HG02642 (cell line): ENCODE data around the gene CCDC137.
"Not testable (repeated sequence)": the region's sequence is repeated elsewhere in the genome, so short reads cannot be mapped to it uniquely, and the experiment has no call there.

Experiments
- ATAC-seq: cut with Tn5 transposase; IDR thresholded peaks from one replicate; pipeline ENCODE4 v1.9.1; 2021; ENCODE audit warnings: mild to moderate bottlenecking; ENCODE audit not compliant: unreplicated experiment, poor library complexity

Gene CCDC137

DNA sequence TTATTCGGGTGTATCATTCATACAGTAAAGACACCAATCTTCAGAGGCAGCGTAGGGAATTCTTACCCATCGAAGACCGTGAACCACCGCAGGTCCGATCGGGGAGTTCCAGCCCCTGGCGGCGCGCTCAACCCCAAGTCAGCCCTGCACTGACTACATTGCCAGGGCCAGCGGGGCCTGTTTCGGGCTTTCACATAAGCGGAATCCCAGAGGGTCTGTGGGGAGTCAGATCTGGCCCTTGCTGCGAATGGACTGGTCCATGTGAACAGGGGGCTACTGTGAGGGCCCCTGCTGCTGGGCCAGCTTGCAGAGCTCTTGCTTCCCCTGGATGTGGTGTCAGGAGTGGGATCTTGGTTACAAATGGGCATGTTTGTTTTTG, 17.8 kb upstream of the CCDC137 start:
- no peak for ATAC-seq

DNA sequence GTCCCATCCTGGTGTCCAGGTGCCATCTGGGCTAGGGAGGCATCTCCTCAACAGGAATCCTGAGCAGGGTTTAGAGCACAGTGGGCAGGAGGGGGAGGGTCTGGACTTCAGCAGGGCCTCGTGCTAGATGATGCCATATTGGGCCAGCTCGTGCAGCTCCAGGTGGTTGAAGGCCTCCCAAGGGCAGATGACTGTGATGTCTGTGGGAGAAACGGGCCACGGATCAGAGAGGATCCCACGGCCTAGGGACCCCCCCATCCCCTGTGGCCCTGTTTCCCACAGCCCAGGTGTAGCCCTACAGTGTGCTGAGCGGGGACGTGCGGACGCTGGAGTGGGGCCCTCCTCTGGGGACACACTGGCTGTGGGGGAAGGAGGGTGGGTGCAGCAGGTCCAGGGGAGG, 15.6 kb upstream of the CCDC137 start:
- no peak for ATAC-seq

DNA sequence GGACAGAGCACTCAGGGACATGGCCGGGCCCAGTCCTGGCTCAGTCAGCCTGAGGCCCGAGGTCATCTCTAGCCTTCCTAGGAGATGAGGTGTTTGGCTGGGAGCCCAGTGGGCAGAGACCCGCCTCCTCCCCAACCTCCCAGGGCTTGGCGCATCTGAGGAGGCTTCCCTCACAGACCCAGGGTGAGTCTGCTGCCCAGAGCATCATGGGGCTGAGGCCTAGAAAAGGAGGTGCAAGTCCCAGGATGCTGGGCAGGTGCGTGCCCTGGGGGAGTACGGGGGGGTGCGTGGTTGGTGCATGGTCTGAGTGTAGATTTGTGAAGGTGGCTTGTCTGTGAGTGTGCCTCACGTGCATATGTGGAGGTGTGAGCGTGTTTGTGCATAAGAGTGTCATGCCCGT, 14.8 kb upstream of the CCDC137 start:
- ATAC-seq, result no peak

DNA sequence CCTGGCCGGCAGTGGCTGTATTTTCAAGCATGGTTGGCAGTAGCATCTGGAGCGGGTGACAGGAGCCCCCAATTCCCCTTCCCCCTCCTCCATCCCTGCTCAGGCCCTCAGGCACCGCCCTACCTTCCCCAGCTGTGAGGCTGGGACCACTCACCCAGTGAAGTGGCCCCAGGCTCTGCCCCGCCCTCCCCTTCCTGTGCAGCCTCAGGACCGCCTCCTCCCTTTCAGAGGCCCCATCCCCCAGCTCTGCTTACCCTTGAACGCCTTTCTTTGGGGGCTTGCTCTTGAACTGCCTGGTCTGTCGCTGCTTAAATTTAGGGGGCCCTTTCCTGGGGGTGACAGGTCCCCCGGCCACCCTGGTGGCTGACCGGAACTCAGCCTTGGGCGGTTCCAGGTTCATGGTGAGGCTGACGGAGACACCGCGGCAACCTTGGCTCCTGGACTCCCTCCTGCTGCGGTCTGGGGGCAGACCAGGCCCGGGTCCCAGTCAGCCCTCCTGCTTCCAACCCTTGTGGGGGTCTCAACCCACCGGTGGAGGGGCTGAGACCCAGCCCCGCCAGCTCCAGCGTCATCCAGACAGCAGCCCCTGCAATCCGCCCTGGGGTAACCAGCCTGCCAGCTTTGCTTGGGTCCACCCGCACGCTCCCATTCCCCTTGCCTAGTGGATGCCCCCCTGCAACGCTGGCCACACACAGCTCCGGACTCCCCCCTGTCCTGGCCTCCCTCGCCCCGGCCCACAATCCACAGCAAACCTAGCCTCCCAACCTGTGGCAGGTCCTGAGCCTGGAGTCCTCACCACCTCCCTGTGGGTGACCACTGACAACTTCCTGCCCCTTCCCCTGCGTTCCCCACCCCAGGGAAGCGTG, 13.4 kb upstream of the CCDC137 start:
- ATAC-seq, result no peak

DNA sequence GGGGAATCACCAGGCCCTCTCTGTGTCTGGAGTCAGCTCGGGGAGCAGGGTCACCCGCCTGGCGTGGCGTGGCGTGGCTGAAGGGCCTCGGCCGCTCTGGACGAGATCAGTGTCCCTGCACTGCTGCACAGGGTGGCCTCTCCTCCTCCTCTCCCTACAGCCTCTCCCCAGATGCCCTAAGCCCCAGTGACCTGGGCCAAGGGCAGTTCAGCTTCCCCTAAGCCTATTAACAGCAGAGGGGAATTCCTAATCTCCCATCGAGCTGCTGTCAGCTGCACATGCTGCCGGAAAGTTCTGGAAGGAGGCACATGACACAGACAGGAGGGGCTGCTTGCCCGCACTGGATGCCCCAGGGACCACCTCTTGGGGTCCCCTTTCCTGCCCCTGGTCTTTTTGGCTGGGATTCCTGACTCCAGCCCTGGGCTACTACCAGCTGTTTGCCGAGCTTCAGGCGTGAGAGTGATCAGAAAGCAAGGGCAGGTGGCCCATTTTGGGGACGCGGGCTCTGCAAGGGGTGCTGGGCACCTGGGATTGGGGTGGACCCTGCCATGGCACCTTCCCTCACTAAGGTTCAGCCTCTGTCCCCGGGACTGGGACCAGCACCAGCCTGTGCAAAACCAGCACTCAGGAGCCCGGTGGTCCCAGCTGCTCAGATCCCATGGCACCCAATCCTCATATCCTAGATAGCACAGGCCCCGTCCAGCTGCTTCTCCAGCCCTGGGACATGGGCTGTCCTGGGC, 11.0 kb upstream of the CCDC137 start:
- no peak for ATAC-seq

DNA sequence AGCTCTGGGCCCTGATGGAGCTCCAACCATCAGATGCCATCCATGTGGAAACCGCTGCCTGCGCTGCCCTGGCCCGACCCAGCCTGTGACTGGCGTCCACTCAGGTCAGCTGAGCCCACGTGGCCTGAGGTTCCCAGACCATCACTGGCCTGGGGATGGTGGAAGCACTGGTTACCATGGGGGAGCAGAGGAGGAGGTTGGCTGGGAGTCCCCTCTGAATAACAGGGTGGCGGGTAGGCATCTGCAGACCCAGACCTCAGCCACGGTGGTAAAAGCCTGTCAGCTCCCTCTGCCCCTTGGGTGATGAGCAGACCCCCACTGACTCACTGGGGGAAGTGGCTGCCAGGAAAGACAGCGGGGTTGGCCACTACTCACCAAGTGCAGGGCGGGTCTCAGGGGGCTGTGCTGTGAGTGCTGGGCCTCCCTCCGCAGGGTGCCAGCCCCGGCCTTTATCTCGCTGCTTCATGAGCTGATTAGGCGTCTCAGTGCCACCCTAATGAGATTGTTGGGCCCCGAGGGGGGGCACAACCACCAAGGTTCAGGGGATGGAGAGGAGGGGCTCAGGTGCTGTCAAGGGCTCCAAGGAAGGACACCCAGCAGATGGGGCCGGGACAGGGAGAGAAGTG, 10.3 kb upstream of the CCDC137 start, which contains the start of gene PDE6G:
Gene PDE6G (minus strand): TSS at position 425 of the 626 bp plus-strand sequence. CDS start 3,237 bp downstream, outside the sequence.
- ATAC-seq, result no peak

DNA sequence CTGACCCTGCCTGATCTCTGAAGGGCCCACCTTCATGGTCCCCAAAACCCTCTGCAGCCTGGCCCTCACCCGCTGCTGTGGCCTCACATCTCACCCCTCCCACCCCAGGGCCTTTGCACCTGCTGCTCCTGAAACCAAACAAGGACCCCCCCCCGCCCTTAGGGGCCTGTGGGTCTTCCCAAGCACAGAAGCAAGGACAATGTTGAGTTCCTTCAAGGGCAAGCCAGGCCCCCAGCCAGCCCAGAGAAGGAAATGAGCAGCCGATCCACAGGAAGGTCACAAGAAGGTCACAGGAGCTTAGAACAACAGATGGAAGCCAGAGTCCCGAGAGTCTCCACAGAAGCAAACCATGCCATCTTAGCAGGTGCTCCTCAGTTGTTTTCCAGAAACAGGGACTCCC, 9.7 kb upstream of the CCDC137 start:
- no peak for ATAC-seq

DNA sequence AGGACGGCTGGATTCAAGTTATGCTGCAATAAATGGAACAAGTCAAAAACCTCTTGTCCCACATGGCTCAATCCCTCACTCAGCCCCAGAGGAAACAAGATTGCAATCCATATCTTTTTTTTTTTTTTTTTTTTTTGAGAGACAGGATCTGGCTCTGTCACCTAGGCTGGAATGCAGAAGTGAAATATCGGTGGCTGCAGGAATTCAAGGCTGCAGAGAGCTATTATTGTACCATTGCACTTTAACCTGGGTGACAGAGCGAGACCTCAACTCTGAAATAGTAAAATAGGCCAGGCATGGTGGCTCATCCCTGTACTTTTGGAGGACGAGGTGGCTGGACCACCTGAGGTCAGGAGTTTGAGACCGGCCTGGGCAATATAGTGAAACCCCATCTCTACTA, 7.5 kb upstream of the CCDC137 start:
- no peak for ATAC-seq

DNA sequence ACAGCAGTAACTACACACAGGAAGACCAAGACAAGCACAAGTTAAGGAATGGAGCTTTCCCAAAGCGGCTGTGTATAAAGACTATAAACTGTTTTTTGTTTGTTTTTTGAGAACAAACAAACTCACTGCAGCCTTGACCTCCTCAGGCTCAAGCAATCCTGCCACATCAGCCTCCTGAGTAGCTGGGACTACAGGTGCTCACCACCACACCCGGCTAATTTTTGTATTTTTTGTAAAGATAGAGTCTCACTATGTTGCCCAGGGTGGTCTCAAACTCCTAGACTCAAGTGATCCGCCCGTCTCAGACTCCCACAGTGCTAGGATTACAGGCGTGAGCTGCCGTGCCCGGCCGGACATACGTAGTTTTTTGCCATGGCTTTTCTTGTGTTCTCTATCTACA, 6.1 kb upstream of the CCDC137 start:
- no peak for ATAC-seq

DNA sequence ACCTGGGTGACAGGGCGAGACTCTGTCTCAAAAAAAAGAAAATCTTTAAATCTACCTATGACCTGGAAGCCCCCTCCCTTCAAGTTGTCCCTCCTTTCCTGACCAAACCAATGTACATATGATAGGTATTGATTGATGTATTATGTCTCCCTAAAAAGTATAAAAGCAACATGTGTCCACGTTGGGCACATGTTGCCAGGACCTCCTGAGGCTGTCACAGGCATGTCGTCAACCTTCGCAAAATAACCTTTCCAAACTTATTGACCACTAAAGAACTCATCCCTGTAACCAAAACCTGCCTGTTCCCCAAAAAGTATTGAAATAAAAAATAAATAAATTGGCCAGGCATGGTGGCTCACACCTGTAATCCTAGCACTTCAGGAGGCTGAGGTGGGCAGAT, 4.5 kb upstream of the CCDC137 start:
- no peak for ATAC-seq

DNA sequence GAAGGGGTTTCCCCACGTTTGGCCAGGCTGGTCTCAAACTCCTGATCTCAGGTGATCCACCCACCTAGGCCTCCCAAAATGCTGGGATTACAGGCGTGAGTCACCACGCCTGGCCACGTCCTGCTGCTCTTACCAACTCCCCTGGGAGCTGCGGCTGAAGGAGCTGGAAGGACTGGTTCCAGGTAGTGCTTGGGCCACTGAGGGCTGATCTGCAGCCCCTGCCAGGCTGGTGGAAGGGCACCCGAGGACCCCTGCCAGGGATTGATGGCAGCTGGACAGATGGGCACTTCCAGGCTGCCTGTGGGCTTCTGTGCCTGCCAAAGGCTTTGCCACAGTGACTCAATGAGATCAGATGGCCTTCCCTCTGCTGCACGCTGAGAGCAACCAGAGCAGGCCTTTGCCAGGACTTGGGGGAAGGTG, 2.5 kb upstream of the CCDC137 start:
- ATAC-seq, result no peak

DNA sequence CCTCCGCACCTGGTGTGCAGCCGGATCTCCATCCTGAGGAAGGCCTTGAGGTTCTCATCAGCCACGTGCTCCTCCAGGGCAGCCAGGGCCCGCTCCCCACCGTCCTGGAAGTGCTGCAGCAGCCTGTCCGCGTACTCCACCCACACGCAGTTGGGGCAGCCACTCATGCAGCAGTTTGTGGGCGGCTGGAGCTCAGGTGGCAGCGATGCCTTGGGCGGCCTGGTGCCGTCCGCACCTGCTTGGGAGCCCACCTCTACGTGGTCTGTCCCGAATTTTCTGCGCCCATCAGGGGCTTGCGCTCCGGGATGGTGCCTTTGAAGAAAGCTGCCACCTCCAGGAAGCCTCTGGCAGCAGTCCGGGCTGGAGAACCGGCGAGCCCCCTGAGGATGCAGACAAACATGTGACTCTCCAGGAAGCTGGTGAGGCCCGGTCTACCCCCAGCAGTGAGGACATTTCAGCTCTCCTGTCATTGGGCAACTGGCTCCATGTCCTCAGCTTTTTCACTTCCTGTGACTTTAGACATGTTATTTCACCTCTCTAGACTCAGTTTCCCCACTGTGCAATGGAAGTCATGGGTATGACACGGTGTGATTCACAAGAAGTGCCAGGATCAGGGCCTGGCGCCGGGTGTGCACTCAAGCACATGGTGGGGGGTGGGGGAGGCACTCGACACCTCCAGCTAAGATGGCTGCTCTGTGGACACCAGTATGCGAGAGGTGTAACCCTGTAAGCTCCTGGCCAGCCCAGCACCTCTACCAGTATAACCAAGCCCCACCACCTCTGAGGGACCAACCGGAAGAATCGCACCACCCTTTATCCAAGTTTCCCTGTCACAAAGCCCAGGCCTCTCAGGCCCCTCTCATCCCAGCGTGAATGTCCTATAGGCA, 1.1 kb upstream of the CCDC137 start:
- ATAC-seq, result peak; percentile 3

DNA sequence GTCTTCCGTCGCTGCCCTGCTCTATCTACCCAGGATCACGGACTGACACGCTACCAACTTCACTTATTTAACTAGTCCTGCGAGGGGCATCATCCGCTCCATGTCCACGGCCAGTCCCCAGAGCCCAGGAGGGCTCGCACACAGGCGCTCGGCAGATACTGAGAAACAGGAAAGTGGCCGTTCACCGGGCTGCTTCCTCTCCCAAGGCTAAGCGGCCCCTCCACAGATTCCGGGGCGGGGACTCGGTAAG, 520 bp upstream of the CCDC137 start:
- ATAC-seq, result no peak

DNA sequence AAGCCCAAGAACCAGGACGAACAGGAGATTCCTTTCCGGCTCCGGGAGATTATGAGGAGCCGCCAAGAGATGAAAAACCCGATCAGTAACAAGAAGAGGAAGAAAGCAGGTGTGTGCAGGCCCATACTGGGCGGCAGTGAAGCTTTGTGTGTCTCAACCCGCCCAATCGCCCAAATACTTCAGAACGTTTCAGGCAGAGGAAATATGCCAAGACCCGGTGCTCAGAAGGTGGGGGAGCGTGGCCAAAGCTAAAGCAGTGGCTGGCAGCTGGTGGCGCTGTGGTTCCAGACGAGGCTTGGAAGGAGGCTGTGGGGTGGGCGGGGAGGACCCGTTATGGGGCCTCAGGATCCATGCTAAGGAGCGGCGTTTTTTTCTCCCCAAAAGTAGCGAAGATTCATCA, 1.2 kb downstream of the CCDC137 start:
- ATAC-seq, result no peak

DNA sequence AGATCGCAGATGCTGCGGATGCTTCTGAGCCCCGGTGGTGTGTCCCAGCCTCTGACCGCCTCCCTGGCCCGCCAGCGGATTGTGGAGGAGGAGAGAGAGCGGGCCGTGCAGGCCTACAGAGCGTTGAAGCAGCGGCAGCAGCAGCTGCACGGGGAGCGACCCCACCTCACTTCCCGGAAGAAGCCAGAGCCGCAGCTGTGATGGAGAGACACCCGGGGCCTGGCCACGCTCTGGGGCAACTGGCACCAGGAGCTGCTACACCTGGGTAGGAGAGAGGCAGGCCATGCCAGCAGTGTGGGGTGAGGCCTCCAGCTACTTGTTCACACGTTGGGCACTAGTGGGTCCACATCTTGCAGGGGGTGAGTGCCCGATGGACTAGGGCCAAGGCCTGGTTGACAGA, 6.0 kb downstream of the CCDC137 start:
- ATAC-seq, result no peak

DNA sequence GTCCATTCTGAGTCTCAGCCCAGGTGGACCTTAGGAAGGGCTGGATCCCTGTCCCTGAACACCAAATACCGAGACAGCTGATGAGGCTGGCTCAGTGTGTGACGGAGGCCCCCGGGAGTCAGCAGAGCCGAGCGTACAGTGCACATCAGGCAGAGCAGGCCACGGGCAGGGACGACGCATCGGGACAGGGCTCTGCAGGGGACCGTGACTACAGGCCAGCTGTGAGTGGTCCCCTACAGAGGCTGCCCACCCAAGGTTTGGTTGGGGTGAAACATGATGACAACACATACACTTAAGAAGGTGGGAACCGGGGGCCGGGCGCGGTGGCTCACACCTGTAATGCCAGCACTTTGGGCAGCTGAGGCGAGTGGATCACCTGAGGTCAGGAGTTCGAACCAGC, 6.4 kb downstream of the CCDC137 start:
- ATAC-seq, result no peak

DNA sequence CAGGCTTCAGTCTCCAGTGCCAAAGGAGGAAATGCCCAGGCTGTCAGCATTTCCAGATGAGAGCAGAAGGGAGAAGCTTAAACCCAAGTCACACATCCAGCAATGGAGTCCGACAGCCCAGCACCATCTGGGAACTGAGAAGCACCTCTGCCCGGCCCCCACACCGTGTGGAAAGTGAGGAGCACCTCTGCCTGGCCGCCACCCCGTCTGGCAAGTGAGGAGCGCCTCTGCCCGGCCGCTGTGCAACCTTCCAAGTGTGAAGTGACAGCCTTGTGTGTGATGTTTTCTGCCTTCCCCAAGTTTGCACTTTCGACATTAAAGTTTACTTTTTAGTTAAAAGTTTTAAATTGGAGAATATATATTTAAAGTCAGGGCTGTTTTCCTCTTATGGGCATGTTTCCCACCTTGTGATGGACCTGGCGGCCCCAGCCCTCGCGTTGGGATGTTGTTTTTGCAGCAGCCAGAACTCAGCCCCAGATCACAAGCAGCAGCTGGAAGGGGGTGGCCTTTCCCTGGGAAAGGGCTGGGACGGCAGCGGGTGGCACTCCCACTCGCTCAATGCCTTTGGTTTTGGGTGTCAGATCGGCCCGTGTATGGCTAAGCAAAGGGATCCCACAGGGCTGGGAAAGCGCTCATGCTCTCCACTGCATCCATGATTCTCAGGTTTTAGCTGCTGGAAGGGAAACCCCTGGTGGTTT, 7.2 kb downstream of the CCDC137 start:
- ATAC-seq, result no peak

DNA sequence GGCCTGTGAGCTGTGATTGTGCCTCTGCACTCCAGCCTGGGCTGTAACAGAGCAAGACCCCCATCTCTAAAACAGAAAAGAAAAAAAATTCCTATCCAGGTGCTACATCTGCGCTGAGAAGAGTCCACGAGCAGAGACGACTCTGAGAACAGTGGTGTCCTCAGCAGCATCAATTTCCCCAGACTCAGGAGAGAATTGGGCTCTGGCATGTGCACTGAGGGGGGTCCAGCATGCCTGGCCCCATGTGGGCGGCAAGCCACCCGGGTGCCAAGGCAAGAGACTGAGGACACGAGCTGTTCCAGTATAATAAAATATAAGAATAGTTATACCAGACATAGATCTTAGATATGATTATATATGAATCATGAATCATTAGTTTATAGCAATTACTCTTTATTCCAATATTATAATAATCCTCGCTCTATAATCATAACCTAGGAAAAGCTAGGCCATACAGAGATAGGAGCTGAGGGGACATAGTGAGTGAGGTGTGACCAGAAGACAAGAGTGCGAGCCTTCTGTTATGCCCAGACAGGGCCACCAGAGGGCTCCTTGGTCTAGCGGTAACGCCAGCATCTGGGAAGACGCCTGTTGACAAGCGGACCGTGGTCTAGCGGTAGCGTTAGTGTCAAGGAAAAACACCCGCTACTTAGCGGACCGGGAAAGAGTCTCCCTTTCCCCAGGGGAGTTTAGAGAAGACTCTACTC, 9.1 kb downstream of the CCDC137 start:
- ATAC-seq, result not testable (repeated sequence)

DNA sequence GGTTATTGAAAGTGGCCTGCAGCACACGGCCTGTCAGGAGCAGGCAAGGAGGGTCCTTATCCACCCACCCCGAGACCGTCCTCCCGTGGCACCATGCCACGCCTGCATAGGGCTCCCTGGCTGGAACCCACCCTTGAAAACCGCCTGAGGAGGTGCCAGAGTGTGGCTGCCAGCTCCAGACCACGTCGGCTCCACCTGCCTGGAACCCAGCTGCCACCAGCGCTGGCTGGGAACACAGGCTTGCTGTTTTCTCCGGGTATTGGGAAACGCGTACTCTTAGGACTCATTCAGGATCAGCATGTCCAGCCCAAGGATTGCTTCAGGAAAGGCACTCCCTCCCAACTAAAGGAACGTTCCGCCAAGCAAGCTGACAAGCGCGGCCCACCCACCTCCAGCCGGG, 10.4 kb downstream of the CCDC137 start:
- ATAC-seq, result no peak
